NCI-H524 (cell line): Measurements from ENCODE around the gene RSPH1.
A peak's percentile ranks its signal among the peaks of the same experiment; 100 is the strongest.

Source experiments
- DNase-seq, 2 experiments: peaks; one replicate each; lab custom pipeline; 2025; lab: John Stamatoyannopoulos, UW

Gene RSPH1

DNA sequence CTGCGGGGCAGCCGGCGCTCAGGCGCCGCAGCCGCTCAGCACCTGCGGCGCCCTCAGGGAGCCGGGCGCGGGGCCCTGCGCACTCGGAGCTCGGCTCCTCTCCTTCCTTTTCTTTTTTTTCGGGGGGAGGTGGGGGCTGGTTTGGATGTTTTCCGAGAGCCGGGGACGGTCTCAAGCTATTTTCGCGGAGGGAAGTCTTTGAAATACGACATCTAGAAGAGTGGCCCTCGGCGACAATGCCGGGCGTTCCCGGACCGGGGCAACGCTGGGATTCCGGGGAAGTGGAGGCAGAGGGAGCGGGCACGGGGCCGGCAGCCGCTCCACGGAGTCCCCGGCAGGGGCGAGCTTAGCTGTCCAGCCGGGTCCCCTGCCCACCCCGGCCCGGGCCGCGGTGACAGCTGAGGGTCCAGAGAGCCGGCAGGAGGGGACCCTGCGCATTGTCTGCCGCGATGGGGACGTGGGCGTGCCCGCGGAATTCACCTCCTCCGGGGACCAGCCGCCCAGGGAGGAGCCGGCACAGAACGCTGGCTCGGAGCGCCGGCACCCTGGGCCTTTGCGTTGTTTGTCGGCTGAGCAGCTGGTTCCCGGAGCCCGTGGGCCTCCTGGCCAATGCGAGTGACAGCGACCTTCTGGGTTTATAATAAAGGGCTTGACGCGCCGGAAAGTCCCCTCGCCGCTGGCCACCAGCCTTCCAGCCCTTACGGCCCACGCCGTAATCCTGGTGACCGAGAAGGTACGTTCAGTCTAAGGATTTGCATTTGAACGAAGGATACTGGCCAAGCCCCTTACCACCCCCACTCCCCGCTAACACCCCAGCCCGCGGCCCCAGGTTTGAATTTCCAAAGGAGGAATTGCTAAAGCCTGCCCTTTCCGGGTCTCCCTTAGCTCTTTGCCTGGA, 18.2 kb upstream of the RSPH1 start:
- peak in 1 of 2 experiments; percentile 43 for DNase-seq

DNA sequence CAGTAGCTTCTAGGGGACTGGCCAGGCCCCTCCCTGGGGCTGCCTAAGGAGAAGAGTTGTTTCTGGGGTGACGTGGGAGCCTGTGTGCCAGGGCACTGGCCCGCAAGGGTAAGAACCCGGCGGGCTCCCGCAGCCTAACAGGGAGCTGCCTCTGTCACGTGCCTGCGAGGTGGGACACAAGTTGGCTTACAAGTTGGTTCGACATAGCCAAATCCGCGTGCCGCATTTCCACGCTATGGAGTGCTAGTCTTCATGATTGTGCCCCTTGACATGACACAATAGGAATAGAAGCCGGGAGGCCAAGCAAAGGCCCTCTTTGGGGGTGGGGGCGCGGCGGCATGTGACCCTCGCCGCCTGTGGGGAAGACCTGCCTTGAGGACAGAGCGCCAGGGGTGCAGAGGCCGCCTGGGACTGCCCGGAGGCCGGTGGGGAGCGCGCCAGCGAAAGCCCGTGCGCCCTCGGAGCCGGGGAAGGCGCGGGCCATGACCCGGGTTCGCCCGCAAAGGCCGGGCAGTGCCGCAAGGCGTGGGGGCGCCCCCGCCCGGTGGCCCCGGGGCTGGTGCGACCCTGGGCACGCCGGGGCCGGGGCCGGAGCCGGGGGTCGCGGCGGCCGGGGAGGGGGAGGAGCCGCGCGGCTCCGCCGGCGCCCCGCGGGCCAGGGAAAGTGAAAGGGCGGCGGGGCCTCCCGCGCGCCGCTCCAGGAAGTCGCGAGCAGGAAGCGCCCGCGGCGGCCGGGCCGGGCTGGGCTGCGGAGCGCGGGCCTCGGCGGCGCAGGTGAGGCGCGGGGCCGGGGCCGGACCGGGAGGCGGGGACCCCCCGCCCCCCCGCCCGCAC, 17.3 kb upstream of the RSPH1 start, which contains the start of gene SLC37A1:
Gene SLC37A1 (plus strand): TSS at position 702 of the 834 bp plus-strand sequence. CDS start 4,603 bp downstream, outside the sequence.
- no peak for DNase-seq

DNA sequence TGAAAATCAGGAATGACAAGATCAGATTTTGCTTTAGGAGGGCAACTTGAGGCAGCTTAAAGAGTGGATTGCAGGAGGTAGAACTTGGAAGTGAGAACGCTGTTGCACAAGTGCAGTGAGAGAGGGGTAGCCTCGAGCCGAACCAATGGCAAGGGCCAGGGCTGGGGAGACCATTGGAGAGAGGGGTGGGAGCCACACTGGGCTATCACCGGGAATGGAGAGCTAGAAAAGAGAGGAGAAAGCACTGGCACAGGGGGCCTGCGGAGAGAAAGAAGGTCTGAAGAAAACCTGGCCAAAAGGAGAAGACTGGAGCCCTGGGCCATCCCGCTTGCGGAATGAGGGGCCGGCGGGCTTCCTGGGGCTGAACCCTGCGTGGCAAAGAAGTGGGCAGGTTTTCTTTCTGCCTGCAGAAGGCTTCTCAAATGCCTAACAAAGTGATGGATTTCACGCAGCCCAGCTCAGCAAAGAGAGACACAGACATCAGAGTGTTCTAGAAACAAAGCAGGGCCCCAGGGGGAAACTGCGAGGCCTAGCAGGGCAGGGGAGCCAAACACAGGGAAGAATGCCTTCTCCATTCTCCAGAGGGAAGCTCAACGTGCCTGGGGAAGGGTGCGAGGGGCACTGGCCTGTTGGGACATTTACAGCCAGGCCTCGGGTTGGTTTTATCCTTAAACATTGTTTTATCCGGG, 16.5 kb upstream of the RSPH1 start:
- DNase-seq: no peak

DNA sequence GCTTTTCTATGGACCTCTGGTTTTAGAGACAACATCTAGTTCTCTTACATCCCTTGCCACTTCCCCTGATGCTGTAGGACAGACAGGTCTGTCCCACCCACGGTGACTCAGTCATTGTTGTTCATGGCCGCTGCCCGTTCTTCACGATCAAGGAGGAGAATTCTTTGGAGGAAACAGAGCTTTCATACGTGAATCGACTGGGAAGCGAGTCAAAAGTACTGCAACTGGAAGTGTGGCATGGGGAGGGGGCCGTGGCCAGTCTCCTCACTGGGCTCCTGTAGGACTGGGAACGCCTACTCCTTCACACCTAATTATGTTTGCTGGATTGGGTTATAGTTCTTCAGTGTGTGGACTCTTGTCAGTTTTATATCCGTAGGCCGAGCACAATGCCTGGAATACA, 13.2 kb upstream of the RSPH1 start:
- DNase-seq: no peak

DNA sequence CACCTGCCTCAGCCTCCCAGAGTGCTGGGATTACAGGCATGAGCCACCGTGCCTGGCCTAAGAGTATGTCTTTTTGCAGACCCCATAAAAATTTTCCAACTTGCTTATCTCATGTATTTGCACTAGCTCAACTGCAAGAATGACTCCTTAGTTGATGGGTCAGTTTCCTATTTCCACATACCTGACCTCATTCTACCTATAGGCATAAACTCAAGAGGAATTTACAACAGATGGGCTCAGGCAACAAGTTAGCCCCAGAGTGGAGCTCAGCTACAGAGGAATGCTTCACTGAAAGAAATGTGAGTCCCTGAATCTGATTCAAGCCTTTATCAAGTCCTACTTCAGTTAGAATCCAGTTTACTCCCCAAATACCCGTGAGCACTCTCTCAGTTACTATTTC, 12.3 kb upstream of the RSPH1 start:
- no peak for DNase-seq

DNA sequence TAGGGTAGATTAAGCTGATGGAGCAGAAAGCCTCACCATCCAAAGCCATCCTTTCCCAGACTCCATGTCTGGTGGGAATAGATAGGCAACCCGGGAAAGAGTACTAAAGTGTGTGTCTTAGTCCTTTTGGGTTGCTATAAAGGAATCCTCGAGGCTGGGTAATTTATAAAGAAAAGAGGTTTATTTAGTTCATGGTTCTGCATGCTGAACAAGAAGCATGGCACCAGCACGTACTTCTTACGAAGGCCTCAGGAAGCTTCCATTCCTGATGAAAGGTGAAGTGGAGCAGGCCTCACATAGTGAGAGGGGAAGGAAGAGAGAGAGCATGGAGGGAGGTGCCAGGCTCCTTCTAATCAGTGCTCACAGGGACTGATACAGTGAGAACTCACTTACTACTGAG, 11.4 kb upstream of the RSPH1 start:
- DNase-seq: no peak

DNA sequence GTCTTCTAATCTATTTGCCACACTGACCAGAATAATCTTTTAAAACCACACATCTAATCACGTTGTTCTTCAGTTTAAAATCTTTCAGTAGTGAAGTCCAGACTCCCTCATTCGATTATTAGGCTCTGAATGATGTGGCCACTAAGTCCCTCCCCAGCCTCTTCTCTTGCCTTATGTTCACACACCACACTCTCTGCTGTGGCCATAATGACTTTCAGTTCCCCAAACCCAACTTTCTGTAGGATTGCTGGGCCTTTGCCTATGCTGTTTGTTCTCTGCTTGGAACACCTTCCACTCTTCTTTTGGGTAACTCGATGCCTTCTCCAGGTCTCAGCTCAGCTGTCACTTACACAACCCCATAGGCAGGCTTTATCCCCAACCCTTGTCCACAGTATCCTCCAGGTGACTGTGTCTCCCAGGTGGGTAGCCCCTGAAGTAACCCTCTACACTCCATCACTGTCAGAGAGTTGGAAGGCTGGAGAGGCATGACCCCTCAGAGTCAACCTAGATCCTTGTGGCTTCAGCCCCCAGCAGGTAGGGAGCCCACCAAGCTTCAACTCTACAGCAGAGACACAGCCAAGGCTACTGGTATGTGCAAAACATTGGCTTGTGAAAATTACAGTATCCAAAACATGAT, 9.2 kb upstream of the RSPH1 start:
- no peak for DNase-seq

DNA sequence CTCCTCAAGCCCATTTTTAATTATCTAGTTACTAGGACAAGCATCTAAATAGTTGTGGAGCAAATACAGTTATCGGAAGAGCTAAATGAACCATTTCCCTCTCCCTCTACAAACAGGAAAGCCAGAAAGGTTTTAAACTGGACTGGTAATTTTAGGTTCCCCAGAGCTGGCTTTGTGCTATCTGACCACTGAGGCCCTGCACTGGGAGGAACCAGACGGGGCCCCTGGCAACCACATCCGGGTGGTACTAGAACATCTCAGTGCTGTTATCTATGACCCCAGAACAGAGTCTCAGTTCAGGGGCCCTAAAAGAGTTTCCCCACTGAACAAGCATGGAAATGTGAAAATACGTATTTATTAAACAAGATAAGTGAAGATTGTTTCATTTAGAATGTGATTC, 7.7 kb upstream of the RSPH1 start:
- DNase-seq: no peak

DNA sequence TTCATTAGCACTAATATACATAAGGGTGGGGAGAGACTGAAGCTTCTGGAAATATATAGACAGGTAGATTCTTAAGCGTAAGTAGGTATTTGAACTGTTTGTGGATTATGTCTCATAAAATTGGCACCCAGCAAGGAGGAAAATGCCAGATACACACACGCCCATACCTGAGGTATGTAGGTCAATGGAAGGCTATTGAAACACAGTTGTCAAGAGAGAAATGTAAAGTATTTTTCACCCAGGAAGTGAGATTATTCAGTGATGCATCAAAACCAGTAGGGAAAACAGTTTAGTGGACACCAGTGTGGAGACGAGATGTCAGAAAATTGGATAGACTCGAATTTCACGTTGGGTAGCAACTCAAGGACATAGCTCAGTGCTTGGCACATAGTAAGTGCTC, 4.7 kb upstream of the RSPH1 start:
- no peak for DNase-seq

DNA sequence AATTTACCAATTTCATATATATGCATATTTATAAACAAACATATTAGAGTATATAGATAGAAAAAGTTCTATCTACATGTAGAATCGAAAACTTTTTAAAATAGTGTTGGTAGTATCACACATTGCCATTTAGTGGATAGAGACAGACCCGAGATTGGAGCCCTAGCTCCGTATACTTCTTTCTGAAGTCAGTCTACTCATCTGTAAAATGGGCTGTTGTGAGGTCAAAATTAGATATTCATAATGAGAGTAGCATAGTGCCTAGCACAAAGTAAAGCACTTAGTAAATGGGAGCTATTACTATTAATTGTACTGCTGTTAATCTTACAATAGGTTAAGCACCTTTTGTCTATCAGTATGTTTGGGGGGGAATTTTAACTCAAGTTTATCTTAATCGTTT, 4.2 kb upstream of the RSPH1 start:
- DNase-seq: no peak

DNA sequence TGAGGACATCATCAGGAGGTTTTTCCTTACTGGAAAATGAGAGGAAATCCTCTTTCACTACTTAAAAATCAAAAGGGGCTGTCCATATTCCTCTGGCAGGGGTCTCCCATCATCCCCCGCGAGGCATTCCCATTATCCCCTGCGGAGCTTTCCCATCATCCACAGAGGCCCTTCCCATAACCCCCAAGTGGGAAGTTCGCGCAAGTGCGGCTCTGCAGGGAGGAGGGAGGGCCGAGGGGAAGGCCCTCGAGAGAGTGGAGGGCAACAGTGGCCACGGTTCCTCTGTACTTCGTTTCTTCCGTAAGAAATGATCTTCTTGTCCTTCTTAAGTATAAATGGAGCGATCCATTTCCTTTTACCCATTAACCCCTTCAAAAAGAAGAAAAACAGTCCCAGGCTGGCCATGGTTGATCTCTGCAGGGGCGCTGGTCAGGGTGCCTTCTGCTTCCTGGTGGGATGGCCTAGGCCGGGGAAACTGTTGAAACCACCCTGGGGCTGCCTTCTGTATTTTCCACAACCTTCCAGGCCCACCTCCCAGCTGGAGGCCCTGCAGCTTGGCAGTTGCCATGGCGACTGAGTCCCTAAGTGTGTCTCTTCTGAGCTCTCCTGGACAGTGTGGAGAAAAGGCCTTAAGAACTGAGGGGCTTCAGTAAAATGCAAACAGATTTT, 3.6 kb upstream of the RSPH1 start:
- DNase-seq: peak; percentile 42 to 61

DNA sequence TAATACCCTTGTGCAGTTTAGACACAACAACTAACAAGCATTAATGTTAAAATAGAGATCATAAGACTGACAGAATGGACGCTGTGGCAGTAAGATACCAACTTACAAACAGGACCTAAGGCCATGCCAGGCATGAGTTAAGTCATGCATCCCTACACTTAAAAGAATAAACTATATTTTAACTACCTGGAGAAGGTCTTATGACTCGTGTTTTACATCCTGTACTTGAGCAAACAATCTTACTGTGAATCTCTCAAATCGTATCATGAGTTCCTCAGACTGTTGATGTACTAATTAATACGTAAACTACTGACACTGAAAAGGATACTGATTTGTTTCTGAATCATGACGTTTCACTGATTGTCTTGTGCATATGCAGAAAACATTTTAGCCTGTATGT, 2.0 kb upstream of the RSPH1 start:
- DNase-seq: no peak

DNA sequence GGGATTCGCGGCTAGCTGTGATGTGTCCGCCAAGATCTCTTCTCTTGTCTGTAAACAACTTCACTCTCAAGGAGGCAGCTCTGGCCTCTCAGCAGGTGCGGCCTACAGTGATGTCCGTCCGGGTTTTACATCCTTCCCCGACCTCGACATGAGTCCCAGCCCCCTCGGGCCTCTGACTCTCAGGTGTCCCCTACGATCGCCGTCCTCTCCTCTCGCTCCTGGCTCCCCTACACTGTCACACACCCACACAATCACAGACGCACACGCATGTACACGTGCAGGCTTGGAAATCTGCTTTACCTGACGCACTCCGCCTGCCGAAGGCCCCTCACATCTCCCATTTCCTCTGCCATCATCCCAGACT, 797 bp upstream of the RSPH1 start:
- DNase-seq: peak in 1 of 2 experiments; percentile 28

DNA sequence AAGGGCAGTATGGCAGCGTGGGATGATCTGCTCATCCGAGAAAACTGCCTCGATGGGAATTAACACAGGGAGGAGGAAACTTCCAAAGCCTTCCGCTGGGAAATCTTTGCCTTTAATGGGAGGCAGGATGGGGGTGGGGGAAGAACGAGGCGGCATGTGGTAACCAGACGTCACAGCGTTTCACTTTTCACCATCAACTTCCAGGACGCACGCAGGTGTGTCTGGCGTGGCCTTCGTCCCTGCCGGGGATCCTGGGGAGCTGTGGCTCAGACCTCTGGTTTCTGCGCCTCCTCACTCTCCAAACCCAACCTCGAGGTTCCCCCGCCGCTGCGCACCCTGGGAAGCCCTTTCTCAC, 282 bp downstream of the RSPH1 start:
- peak in 1 of 2 experiments; percentile 46 for DNase-seq

DNA sequence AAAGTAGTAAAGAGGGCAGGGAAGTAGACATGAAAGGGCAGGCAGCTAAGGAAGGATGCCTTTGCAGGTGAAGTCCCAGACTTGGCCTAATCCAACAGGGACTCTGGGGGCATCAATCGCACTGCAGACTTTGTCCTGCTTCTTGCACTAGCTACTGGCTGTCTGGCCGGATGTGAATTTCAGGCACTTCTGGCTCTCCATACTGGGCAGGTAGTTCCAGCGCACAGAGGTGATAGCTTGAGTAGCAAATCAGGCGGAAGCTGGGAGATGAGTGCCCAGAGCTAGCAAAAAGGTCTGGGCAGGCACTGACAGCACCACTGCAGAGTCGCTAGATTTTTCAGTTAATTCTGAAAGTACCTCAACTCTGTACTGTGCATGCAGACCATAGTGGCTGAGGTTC, 997 bp downstream of the RSPH1 start:
- no peak for DNase-seq

DNA sequence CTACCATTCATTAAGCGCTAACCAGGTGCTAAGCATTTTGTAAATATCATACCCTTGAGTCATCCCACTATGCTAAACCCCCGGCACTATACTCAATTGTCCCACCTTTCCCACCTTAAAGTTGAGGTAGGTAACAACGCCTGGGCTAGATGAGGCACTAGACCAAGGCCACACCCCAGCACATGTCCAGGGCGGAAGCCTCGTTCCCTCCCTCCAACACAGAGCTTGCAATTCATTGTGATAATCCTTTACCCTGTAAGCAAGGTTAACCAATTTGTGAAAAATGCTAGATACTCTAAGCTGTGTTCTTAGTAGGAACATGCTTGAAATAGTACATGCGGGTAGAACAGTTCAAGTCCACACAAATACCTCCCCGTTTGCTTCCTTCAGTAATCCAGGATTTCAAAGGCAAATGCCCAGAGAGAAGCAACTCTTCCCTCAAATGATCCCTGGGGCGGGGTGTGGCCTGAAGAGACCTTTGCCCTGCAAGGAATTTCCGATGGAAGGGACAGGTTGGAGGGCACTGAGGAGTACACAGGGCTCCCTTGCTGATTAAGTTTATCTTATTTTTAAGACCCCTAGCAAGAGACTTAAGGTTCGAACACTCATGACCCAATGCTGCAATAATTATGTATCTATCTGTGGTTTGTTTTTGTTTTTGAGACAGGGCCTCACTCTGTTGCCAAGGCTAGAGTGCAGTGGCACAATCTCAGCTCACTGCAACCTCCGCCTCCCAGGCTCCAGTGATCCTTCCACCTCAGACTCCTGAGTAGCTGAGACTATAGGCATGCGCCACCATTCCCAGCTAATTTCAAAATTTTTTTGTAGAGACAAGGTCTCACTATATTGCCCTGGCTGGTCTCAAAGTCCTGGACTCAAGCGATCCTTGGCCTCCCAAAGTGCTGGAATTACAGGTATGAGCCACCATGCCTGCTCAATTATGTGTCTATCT, 2.6 kb downstream of the RSPH1 start:
- no peak for DNase-seq

DNA sequence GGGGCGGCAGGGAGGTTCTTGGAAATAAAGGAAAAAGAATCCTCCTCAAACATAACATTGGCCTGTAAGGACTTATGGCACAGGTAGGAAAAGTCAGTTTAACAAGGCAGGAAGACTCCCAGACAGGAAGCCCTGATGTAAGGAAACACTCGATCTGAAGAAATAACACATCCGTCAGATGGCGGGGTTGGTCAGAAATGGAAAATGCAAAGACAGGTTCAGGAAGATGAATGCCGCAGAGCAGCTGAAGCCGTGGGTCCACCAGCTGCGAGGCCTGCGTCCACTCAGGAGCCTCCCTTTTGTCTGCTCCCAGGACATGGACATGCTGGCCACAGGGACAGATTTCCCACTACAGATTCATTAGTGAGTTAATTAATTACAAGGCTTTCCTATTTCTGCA, 3.8 kb downstream of the RSPH1 start:
- no peak for DNase-seq

DNA sequence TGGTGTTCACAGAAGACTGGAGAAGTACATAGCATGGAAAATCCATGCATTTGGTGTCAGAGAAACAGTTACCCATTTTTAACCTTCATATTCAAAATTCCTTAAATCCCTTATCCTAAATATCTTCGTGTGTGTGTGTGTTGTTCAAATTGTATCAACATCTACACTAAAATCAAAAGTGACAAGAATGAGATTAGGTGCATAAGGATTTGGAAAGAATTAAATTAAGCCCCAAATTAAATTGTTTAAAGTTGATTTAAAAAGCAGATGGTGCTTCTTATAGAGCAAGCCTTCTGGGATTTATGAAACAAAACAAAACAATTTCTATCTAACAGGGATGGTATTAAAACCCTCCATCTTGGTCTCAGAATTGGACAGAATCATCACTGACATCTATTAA, 4.7 kb downstream of the RSPH1 start:
- no peak for DNase-seq

DNA sequence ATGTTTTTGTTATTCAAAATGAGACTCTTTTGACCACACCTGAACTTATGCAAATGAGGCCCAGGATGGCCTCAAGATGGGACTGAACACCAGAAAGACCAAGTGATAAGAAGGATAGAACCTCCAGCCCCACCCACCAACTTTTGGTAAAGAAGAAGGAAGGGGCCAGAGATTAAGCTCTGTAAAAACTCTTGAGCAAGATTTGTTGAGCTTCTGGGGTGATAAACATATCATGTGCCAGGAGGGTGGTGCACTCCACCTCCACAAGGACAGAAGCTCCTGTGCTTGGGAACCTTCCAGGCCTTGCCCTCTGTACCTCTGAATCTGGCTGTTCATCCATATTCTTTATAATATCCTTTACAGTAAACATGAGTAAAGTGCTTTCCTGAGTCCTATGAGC, 5.3 kb downstream of the RSPH1 start:
- no peak for DNase-seq

DNA sequence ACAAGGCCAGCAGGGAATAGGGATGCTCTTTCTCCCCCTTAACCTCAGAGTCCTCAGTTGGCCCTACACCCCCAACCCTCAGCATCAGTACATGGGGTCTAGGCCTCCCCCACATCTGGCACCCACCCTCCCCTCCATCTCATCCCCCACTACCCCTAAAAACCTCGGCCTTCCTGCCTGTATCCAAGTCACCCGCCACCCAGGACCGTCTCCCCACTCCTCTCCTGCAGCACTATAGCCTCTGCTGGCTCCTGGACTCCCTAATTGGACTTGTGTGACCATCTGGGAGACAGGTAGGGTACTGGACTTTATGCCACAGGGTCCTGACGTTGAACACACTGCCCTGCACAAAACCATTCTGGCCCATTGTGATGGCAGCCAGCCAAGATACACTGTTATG, 6.0 kb downstream of the RSPH1 start:
- DNase-seq: no peak
